NCI-H2107 treated with DMSO at 0.1 percent for 48 hours (cell line): ENCODE measurements around the gene C10orf67.
"Not testable (repeated sequence)": the region's sequence is repeated elsewhere in the genome, so short reads cannot be mapped to it uniquely, and the experiment has no call there.

ENCODE experiments used
- DNase-seq: peaks from one replicate; lab custom pipeline; 2025; ENCODE audit not compliant: unreplicated experiment; lab: John Stamatoyannopoulos, UW

The C10orf67 gene

GRCh38 chr10:23280419-23281043, 64.1 kb downstream of the C10orf67 start:
- DNase-seq = no peak

GRCh38 chr10:23275355-23275754, 69.2 kb downstream of the C10orf67 start:
- DNase-seq = no peak

GRCh38 chr10:23274179-23274578, 70.4 kb downstream of the C10orf67 start:
- not testable (repeated sequence) for DNase-seq

- no peak for DNase-seq
These were observed 74.1 kb downstream of the C10orf67 start for GRCh38 chr10:23270531-23270930.

GRCh38 chr10:23263441-23264164, 81.0 kb downstream of the C10orf67 start:
- no peak for DNase-seq

GRCh38 chr10:23262928-23263327, 81.7 kb downstream of the C10orf67 start:
- DNase-seq = no peak

- DNase-seq = no peak
These were observed 86.1 kb downstream of the C10orf67 start for GRCh38 chr10:23258516-23258915.

- no peak for DNase-seq
These were observed 90.8 kb downstream of the C10orf67 start for GRCh38 chr10:23253780-23254179.

GRCh38 chr10:23252859-23253258, 91.7 kb downstream of the C10orf67 start:
- not testable (repeated sequence) for DNase-seq

GRCh38 chr10:23241779-23242178, 102.8 kb downstream of the C10orf67 start:
- DNase-seq = not testable (repeated sequence)

- no peak for DNase-seq
These were observed 106.6 kb downstream of the C10orf67 start for GRCh38 chr10:23238015-23238414.

- no peak for DNase-seq
These were observed 114.0 kb downstream of the C10orf67 start for GRCh38 chr10:23230582-23230981.

GRCh38 chr10:23217471-23217870, 127.1 kb downstream of the C10orf67 start:
- DNase-seq = no peak

- DNase-seq = no peak
These were observed 138.5 kb downstream of the C10orf67 start for GRCh38 chr10:23205972-23206642.

GRCh38 chr10:23204773-23205172, 139.8 kb downstream of the C10orf67 start:
- DNase-seq = no peak

GRCh38 chr10:23203369-23204325, 140.9 kb downstream of the C10orf67 start:
- DNase-seq = no peak

- no peak for DNase-seq
These were observed 141.8 kb downstream of the C10orf67 start for GRCh38 chr10:23202779-23203178.

GRCh38 chr10:23201837-23202236, 142.8 kb downstream of the C10orf67 start:
- no peak for DNase-seq

GRCh38 chr10:23200997-23201652, 143.5 kb downstream of the C10orf67 start:
- no peak for DNase-seq

- no peak for DNase-seq
These were observed 144.0 kb downstream of the C10orf67 start for GRCh38 chr10:23200586-23200985.
